Activated CD4-positive, alpha-beta T cell treated with anti-CD3 and anti-CD28 coated beads, Interleukin-2, Interleukin-6, amounts not matched to agents 100 ng/mL and 50 ng/mL, durations not matched to agents 16 hours and 8 hours (primary cell): ENCODE data around the gene MAN1C1.
"Not testable (repeated sequence)": the region's sequence is repeated elsewhere in the genome, so short reads cannot be mapped to it uniquely, and the experiment has no call there.

Source experiments
- DNase-seq: peaks from one replicate; pipeline ENCODE4 v3.0.0-alpha.2; 2020

Gene MAN1C1

GRCh38 chr1:25658791-25659431 is 42.3 kb downstream of the MAN1C1 start:
- DNase-seq = no peak

- no peak for DNase-seq
These were observed 44.6 kb downstream of the MAN1C1 start for GRCh38 chr1:25661043-25661815.

DNA sequence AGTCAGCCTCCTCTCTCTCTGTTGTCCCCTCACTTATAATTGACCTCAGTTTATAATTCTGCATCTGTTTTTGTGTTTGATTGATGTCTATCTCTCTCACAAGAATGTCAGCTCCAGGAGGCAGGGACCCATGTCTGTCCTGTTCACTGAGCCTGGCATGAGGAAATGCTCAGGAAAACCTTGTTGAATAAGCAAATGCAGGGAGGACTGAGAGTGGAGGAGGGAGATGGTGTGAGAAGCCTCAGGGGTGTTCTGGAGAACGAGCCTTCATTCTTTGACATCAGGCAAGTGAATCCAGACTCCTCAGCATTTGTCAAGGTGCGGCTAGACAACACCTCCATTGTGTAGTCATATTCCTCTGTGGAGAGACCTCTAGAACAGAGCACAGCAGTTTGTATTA is 45.5 kb downstream of the MAN1C1 start:
- no peak for DNase-seq

DNA sequence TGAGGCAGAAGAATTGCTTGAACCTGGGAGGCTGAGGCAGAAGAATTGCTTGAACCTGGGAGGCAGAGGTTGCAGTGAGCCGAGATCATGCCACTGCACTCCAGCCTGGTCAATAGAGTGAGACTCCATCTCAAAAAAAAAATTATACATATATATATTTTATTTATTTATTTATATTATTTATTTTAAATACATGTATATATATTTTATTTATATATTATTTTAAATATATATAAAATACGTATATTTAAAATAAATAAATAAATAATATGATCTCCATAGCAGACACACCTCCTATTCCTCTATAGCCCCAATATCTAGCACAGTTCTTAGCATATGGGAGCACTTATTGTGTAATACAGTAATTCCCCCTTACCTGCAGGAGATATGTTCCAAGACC is 46.4 kb downstream of the MAN1C1 start:
- not testable (repeated sequence) for DNase-seq

- no peak for DNase-seq
These were observed 48.0 kb downstream of the MAN1C1 start for GRCh38 chr1:25664357-25665199.

- no peak for DNase-seq
These were observed 49.9 kb downstream of the MAN1C1 start for GRCh38 chr1:25666460-25666859.

GRCh38 chr1:25668931-25669573 is 52.5 kb downstream of the MAN1C1 start:
- no peak for DNase-seq

DNA sequence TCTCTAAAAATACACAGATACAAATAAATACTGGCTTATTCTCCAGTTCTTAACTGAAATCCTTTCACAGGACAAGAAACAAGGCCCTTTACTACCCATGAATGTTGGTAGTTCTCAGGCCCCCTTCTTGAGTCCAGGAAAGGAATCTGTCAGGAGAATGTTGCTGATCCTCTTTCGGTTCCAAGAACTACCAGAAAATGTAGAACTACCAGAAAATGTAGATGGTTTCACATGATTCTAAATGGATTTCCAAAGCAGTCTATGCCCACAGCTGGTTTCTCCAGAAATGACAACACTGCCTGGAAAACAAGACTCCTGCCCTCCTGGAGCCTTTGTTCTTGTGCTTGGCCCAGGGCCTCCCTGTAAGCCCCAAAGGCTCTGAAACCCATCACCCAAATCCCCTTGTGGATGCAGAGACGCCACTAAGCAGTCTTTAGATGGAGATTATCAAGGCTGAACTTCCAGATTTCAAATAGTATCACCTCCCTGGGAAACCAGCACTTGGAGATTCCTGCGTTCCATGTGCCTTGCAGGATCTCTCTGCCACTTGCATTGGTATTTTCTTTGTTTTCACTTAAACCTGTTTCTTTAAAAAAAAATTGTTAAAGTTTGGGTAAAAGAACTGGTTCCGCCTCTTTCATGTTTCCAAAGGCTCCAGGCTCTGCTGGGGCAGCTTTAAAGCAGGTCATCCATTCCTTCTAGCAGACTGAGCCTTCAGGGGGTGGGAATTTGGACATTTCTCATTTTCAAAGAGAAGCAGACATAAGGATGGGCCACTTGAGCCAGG is 53.4 kb downstream of the MAN1C1 start:
- no peak for DNase-seq

GRCh38 chr1:25671929-25672328 is 55.3 kb downstream of the MAN1C1 start:
- DNase-seq = no peak

GRCh38 chr1:25672763-25673409 is 56.3 kb downstream of the MAN1C1 start:
- no peak for DNase-seq

DNA sequence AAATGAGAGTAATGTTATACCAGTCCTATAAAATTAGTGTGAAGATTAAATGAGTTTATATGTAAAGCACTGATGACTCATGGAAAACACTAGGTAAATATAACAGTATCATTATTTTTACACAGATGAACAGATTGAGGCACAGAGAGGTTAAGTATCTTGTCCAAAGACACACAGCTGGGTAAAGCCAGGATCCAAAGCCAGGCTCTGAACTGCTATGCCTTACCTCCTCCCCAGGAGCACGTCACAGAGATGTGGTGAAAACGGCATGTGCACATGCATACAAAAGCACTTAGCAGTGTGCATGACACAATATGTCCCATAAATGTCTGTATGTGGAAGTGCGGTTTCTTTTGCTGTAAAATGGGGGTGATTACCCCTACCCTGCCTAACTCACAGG is 56.9 kb downstream of the MAN1C1 start:
- DNase-seq = no peak

DNA sequence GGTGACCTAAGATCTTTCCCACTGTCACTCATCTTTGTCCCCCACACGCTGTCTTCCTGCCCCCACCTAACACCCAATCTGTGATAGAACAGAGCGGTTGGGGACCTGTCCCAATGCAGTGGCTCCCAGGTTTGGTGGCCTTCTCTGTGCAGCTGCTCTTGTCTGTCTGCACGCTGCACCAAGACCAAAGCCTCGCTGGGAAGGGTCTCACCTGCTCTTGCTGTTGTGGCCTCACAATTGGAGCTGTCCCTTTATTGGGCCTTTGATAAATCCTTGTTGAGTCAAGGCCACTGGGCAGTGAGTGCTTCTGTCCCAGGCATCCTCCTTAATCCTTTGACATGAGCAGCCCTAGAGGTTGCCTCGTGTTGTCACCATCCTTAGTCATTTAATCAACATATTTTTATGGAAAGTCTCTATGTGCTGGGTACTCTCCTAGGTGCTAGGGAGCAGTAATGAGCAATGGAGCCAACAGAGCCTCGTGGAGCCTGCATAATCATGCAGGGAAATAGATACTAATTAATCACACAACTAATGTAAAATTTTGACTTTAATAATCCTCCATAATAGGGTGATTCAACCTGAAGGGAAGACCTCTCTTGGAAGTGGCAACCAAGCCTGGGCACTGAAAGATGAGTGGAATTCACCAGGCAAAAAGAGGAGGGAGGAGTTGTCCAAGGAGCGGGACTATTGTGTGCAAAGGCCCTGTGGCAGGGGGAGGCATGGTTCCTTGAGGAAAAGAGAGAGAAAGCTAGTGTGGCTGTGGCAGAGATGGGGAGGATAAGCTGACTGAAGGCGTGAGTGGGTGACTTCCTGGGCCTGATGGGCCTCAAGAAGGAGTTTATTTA is 57.6 kb downstream of the MAN1C1 start:
- DNase-seq = no peak

GRCh38 chr1:25674807-25675084 is 58.2 kb downstream of the MAN1C1 start:
- no peak for DNase-seq

DNA sequence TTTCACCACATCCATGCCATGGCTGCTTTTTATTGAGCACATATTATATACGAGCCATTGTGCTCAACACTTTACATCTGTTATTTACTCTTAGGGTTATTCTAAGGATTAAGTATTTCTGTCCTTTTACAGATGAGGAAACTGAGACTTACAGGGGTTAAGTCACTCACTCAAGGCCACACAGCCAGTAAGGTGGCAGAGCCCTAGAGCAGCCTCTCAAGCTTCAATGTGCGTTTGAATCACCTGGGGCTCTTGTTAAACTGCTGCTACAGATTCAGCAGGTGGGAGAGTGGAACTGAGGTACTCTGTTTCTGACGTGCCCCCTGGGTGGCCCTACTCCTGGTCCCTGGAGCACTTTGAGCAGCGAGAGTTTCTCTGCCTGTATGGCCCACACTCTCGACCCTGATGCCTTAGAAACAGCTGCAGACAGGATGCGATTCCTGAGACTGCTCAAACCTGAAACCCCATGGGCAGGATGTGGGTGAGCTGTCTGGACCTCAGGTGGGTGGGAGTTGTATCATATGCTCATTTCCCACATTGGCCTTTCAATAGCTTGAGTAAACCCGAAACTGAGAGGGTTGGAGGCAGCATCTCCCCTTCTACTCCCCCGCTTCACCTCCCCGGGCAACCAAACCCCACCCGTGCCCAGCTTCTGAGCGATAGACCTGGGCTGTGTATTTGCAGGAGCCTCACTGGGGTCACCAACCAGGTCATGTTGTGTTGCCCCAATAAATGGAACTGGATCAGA is 59.3 kb downstream of the MAN1C1 start:
- DNase-seq = peak; percentile 93

DNA sequence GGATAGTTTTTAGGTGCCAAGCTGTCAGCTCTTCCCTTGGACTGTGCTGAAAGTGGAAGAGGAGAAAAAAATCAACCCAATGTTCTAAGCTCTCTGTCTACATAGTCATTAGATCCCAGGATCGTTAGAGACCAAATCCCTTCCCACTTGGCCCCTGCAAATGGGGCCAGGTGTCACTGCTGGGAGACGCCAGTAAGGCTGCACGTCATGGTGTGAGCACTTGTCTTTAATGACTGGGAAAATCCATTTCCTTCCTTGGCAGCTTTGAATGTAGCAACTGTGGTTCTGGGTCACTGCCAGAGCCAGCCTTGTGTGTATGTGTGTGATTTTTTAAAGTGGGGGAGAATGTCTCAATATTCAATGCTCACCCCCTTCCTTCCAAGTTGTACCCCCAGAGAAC is 59.9 kb downstream of the MAN1C1 start:
- DNase-seq = no peak

DNA sequence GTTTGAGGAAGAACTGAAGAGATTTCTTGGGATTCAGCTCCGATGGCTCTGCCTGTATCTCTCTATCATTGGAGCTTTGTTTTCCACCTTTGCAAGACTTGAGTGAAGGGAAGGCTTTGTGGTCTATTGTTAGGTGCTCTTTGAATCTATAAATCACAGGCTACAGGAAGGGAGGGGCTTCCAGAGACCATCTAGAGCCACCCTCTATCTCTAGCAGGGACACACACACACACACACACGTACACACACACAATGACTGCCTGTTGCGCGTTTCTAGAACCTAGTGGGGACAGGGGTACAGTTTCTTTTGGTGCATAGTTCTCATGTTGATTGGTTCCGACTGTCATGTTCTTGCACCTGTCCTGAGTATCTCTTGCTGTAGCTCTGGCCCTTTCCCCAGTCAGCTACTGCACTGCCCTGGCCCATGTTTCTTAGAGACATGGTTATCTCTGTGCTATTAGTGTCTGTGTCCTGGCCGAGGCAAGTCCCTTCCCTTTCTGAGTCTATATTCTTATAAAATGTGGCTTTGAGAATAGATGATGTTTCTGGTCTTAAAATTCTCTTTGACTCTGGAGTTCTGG is 60.7 kb downstream of the MAN1C1 start:
- DNase-seq = no peak

GRCh38 chr1:25679171-25679570 is 62.6 kb downstream of the MAN1C1 start:
- no peak for DNase-seq

- no peak for DNase-seq
These were observed 64.1 kb downstream of the MAN1C1 start for GRCh38 chr1:25680701-25681100.

DNA sequence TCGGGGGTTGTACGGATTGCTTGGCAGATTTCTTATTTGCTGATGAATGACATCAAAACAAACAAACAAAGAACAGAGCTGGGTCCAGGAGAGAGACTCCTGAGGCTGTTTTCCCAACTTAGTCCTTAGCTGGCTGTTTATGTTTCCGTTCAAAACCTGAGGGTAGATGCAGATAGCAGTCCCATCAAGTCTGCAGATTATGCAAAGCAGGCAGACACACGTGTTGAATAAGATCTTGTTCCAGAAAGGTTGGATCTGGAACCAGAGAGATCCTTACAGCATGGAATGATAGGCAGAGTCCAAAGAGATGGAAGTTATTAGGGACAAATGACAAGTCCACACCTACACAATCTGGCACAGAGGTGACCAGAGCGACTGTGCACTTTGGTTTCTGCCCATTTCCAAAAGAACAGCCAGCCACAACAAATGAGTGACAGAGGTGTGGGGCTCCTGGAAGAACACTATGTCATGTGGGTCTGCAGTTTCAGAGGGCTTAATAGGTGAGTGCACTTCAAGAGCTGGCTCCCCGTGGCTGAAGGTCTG is 65.5 kb downstream of the MAN1C1 start:
- no peak for DNase-seq

- DNase-seq = no peak
These were observed 66.6 kb downstream of the MAN1C1 start for GRCh38 chr1:25683177-25683576.
